Thyroid gland (tissue), 4 donors: ENCODE measurements around the gene GDPD3. TPM values are rescaled to one million over a fixed set of nuclear protein-coding genes. Genes with fewer than 3 reads are reported as not detected.
A peak's percentile ranks its signal among the peaks of the same experiment; 100 is the strongest.

Source experiments
- DNase-seq, 2 donors: peaks; one replicate each; pipeline ENCODE4 v3.0.0-alpha.2; 2019
- H3K27ac ChIP-seq, 3 donors: fragments of 200-600 bp; sonication (generic); 1 replicate in 2 of 3; 2 replicates in 1 of 3; pipeline ENCODE4 v1.5.1; 2016 to 2019; ENCODE audit warnings: mild to moderate bottlenecking in 1 of 3, moderate library complexity in 1 of 3
- H3K27me3 ChIP-seq: fragments of 200-600 bp; sonication (generic); one replicate; pipeline ENCODE4 v1.5.1; 2019
- H3K36me3 ChIP-seq, 2 donors: fragments of 200-600 bp; sonication (generic); one replicate each; pipeline ENCODE4 v1.5.1; 2016 to 2019
- H3K4me1 ChIP-seq, 2 donors: fragments of 200-600 bp; sonication (generic); one replicate each; pipeline ENCODE4 v1.5.1; 2017 to 2019
- H3K4me3 ChIP-seq, 3 donors: fragments of 200-600 bp; sonication (generic); replicated peaks in 1 of 3; 1 replicate in 2 of 3; 2 replicates in 1 of 3; pipeline ENCODE4 v1.5.1; 2016; ENCODE audit warnings: mild to moderate bottlenecking in 1 of 3
- H3K9me3 ChIP-seq: fragments of 200-600 bp; sonication (generic); one replicate; pipeline ENCODE4 v1.5.1; 2017
- CTCF ChIP-seq, 6 experiments: fragments of 200-600 bp in 3 of 6; fragments of 450-650 bp in 3 of 6; sonication (generic) in 3 of 6; IDR thresholded peaks; one replicate each; pipeline ENCODE4 v1.5.1; 2016 to 2019; ENCODE audit warnings: antibody characterized with exemption in 6 of 6, mild to moderate bottlenecking in 2 of 6, inconsistent platforms in 1 of 6, moderate library complexity in 1 of 6
- POLR2A ChIP-seq, 2 donors: fragments of 450-650 bp; IDR thresholded peaks; one replicate each; pipeline ENCODE4 v1.6.1; 2017; ENCODE audit warnings: antibody characterized with exemption in 2 of 2, mild to moderate bottlenecking in 2 of 2, moderate library complexity in 1 of 2
- WGBS, 2 donors: methylation state at CpG; one replicate each; pipeline ENCODE4 v1.1.5; 2017; 5-methylcytosine and 5-hydroxymethylcytosine counted together
- intact Hi-C: fragments of 100-400 bp; cut with DNase I; formaldehyde crosslinking; loops from one replicate; pipeline ENCODE4 v1.15.1; 2023
- total RNA-seq, 4 donors: library from RNA; depleted of rRNA; stranded (reverse); fragments of >200 nt; gene quantifications; one replicate each; pipeline ENCODE4 v1.2.3, GENCODE V29; 2016

The GDPD3 gene
- total RNA-seq, 4 donors from 2014 or later = 0.68 to 1.6 (median 1.2) TPM; not detected in 1

- Histone ChIP-seq H3K9me3 (no peaks in the 10 kb centered on the region), H3K4me1 (peaks cover 16 to 29% of the 10 kb centered on the region in 2 donors), H3K4me3 (no peak overlapping the region), H3K27me3 (no peaks in the 10 kb centered on the region), H3K27ac (peak overlapping the region in 1 of 3 donors; percentile 15), H3K36me3 (peaks cover 48 to 59% of the 10 kb centered on the region in 2 donors)
- intact Hi-C loops = no loop called here
- DNase-seq = peak in 1 of 2 donors; percentile 22
- TF ChIP-seq CTCF (IDR thresholded peaks at IDR 0.05) = no peak
- TF ChIP-seq POLR2A (IDR thresholded peaks at IDR 0.05) = no peak
- WGBS, 2 donors = 73 to 75% methylated on average over 26 to 27 of the region's 31 CpGs
These were observed 43.5 kb downstream of the GDPD3 start for GRCh38 chr16:30069611-30070462.

- H3K9me3 ChIP-seq = no peaks in the 10 kb centered on the region
- no peaks in the 10 kb centered on the region for H3K27me3 ChIP-seq
- TF ChIP-seq CTCF (IDR thresholded peaks at IDR 0.05) (peak in 4 of 6 experiments; percentile 19 to 35 (median 30)), POLR2A (IDR thresholded peaks at IDR 0.05) (no peak)
- H3K27ac ChIP-seq = no peak overlapping the region
- no peak for DNase-seq
- WGBS, 2 donors = 78 to 88% methylated on average over 10 to 11 of the region's 17 CpGs
- intact Hi-C loops = no loop called here
- peaks cover 16 to 29% of the 10 kb centered on the region in 2 donors for H3K4me1 ChIP-seq
- peaks cover 48 to 59% of the 10 kb centered on the region in 2 donors for H3K36me3 ChIP-seq
- H3K4me3 ChIP-seq = no peak overlapping the region
These were observed 44.4 kb downstream of the GDPD3 start for GRCh38 chr16:30068750-30069610.

DNA sequence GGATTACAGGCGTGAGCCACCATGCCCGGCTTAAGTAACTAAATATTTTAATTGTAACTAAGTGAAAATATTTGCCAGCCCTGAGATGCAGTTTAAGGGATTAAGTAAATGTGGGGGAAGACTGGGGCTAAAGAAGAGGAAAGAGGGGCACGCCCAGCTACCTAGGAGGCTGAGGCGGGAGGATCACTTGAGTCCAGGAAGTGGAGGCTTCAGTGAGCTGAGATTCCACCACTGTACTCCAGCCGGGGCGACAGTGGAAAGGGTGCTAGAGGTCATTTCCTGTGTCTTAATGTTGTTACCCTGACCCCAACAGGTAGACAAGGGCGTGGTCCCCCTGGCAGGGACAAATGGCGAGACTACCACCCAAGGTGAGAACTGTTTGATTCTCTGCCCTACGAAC is 45.0 kb downstream of the GDPD3 start:
- peaks cover 48 to 59% of the 10 kb centered on the region in 2 donors for H3K36me3 ChIP-seq
- TF ChIP-seq POLR2A (IDR thresholded peaks at IDR 0.05) (no peak), CTCF (IDR thresholded peaks at IDR 0.05) (no peak)
- no peaks in the 10 kb centered on the region for H3K27me3 ChIP-seq
- no peaks in the 10 kb centered on the region for H3K9me3 ChIP-seq
- no peak for DNase-seq
- intact Hi-C loops = no loop called here
- no peak overlapping the region for H3K4me3 ChIP-seq
- WGBS, 2 donors = 91 to 93% methylated on average over 8 to 9 of the region's 9 CpGs
- peaks cover 22 to 36% of the 10 kb centered on the region in 2 donors for H3K4me1 ChIP-seq
- H3K27ac ChIP-seq = no peak overlapping the region

GRCh38 chr16:30067584-30067916 is 45.8 kb downstream of the GDPD3 start:
- DNase-seq = no peak
- intact Hi-C loops = no loop called here
- H3K4me3 ChIP-seq = peak overlapping the region in 1 of 3 donors; percentile 95
- H3K27ac ChIP-seq = no peak overlapping the region
- WGBS, 2 donors = 89 to 90% methylated on average over 6 of the region's 6 CpGs
- no peaks in the 10 kb centered on the region for H3K27me3 ChIP-seq
- H3K9me3 ChIP-seq = no peaks in the 10 kb centered on the region
- peaks cover 48 to 56% of the 10 kb centered on the region in 2 donors for H3K36me3 ChIP-seq
- TF ChIP-seq CTCF (IDR thresholded peaks at IDR 0.05) = no peak
- TF ChIP-seq POLR2A (IDR thresholded peaks at IDR 0.05) = no peak
- H3K4me1 ChIP-seq = peaks cover 24 to 38% of the 10 kb centered on the region in 2 donors
